HEK293T (cell line): Measurements from ENCODE around the gene RPL41.

Experiments used
- ELF4 ChIP-seq: fragments of 450-650 bp; IDR thresholded peaks from 2 replicates; pipeline ENCODE4 v1.6.1; 2017; ENCODE audit warnings: antibody characterized with exemption
- FOXA1 ChIP-seq: fragments of 450-650 bp; IDR thresholded peaks from 2 replicates; pipeline ENCODE4 v1.6.1; 2016; ENCODE audit warnings: mild to moderate bottlenecking
- FOXK2 ChIP-seq: fragments of 450-650 bp; IDR thresholded peaks from 2 replicates; pipeline ENCODE4 v1.6.1; 2016; ENCODE audit warnings: mild to moderate bottlenecking
- FOXM1 ChIP-seq: fragments of 450-650 bp; IDR thresholded peaks from 2 replicates; pipeline ENCODE4 v1.6.1; 2017; ENCODE audit warnings: mild to moderate bottlenecking, borderline replicate concordance
- L3MBTL2 ChIP-seq: fragments of 450-650 bp; conservative IDR thresholded peaks from 2 replicates; pipeline ENCODE4 v1.6.1; 2016; ENCODE audit warnings: mild to moderate bottlenecking
- LEF1 ChIP-seq: fragments of 450-650 bp; IDR thresholded peaks from 2 replicates; pipeline ENCODE4 v1.6.1; 2017; ENCODE audit warnings: mild to moderate bottlenecking, borderline replicate concordance
- SP1 ChIP-seq: fragments of 450-650 bp; IDR thresholded peaks from 2 replicates; pipeline ENCODE4 v1.6.1; 2017
- TARDBP ChIP-seq: fragments of 450-650 bp; IDR thresholded peaks from 2 replicates; pipeline ENCODE4 v1.6.1; 2016
- TF ChIP-seq, protein P1 (sequence below): fragments of 450-650 bp; IDR thresholded peaks from 2 replicates; pipeline ENCODE4 v1.6.1; 2016

DNA sequence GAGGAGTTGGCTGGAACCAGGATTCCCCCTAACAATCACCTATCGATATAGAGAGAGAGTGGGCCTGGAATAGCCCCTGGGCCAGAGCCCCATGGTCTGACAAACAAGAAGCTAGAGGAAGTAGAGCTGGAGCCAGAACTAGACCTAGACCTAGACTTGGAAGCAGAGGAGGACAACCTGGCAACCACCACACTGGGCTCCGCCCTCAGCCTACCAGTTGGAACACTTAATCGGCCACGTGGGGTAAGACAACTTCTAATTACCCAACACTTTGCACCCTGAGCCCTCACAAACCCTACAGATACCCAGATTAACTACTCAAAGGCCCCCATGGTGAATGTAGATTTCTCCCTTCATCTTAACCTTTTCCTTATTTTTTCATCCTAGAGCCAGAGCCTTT is 16.6 kb upstream of the RPL41 start:
- TF ChIP-seq L3MBTL2 (no peak), FOXM1 (no peak), TARDBP (no peak), FOXA1 (no peak), SP1 (no peak), ELF4 (no peak), FOXK2 (no peak), LEF1 (no peak)
- TF ChIP-seq, protein P1, sequence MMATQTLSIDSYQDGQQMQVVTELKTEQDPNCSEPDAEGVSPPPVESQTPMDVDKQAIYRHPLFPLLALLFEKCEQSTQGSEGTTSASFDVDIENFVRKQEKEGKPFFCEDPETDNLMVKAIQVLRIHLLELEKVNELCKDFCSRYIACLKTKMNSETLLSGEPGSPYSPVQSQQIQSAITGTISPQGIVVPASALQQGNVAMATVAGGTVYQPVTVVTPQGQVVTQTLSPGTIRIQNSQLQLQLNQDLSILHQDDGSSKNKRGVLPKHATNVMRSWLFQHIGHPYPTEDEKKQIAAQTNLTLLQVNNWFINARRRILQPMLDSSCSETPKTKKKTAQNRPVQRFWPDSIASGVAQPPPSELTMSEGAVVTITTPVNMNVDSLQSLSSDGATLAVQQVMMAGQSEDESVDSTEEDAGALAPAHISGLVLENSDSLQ = no peak
